ENCODE measurements around the gene KRT24.

- TF ChIP-seq EZH2 (optimal IDR thresholded peaks at IDR 0.05; ENCODE audit: low read depth, low read length) = no peak
- TF ChIP-seq EZH2phosphoT487 (IDR thresholded peaks at IDR 0.05; ENCODE audit: low read length) = no peak
- no peak for TF ChIP-seq CTCF (IDR thresholded peaks at IDR 0.05; ENCODE audit: low read length)
These were observed 27.4 kb upstream of the KRT24 start for GRCh38 chr17:40730970-40731369.
